ENCODE measurements around the gene GPATCH1.
"Not testable (repeated sequence)": the region's sequence is repeated elsewhere in the genome, so short reads cannot be mapped to it uniquely, and the experiment has no call there.

DNA sequence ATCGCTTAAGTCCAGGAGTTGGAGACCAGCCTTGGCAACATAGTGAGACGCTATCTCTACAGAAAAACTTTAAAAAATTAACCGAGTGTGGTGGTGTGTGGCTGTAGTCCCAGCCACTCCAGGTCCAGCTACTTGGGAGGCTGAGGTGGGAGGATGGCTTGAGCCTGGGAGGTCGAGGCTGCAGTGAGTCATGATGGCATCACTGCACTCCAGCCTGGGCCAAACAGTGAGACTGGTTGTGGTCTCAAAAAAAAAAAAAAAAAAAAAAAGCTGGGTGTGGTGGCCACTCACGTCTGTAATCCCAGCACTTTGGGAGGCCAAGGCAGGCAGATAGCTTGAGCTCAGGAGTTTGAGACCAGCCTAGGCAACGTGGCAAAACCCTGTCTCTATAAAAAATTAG, 85.1 kb downstream of the GPATCH1 start:
- not testable (repeated sequence) for TF ChIP-seq CTCF, POLR2A, POLR2AphosphoS5 (IDR thresholded peaks at IDR 0.05)

Data from prostate gland (tissue), 2 donors.